NCI-H524 (cell line): ENCODE measurements around the gene AZI2.

Experiments
- DNase-seq, 2 experiments: peaks; one replicate each; lab custom pipeline; 2025; lab: John Stamatoyannopoulos, UW

Gene AZI2

DNA sequence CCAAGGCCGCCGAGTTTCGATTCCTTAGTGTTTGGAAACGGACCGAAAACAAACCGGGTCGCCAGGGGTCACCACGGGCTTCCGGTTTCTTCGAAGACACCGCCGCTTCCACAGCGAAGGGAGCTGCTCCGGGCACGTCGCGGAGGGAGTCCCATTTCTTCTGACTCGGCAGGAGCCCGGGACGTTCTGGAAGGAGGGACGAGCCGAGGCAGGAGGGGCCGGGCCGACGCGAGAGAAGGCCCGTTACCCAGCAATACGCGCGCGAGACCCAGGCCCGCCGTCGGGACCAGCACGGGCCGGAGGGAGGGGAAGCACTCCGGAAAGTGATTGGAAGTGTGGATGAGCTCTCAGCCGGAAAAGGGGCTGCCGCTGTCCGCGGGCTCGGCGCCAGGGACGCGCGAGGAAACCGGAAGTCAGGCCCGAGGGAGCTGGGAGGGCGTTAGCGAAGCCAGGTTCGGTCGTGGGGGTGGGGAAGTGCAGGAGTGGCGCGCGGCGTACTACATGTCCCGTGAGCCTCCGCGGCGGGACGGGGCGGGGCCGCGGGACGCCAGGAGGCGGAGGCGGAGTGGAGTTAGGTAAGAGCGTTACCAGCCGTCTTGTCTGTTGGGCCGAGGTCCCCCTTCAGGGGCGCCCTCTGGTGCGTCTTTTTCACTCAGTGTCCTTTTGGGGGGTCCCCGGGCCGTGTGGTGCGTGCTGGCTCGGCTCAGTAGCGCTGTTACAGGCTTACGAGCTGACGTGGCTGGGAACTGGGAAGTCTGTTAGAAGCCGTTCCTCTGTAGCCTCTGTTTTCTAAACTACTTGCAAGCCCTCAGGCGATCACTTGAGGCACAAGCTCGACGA lies at the start of gene AZI2, which contains the start of gene ZCWPW2:
AZI2 (minus strand) TSS at position 196 of the 840 bp plus-strand sequence. CDS start 8,207 bp downstream, outside the sequence.
ZCWPW2 (plus strand) TSS at position 93 of the 840 bp plus-strand sequence. CDS start 64,348 bp downstream, outside the sequence.
- peak; percentile 93 to 95 for DNase-seq

DNA sequence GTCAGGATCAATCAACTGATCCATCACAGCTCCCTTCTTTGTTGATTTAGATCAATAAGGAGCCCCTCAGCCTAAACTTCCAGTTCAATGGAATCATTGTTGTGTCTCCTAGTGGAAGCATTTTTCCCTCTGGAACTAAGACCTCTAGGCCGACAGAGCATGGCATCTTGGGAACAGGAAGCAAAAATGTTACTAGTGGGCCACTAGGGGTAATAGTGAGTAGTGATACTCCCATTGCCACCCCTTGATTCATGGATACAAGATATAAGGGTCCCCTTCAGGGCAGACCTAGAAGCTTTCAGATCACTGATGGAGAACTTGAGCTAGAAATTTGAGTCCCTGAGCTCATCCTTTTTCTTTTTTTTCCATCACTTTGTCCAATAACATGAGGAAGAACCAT lies 40.4 kb upstream of the AZI2 start:
- DNase-seq = no peak

- DNase-seq = no peak
Observed at GRCh38 chr3:28386049-28386448, 37.4 kb upstream of the AZI2 start.

- DNase-seq = no peak
Observed at GRCh38 chr3:28376424-28376823, 27.8 kb upstream of the AZI2 start.

GRCh38 chr3:28349469-28350000 lies 911 bp upstream of the AZI2 start:
- no peak for DNase-seq

GRCh38 chr3:28348265-28348628 lies 377 bp downstream of the AZI2 start:
- no peak for DNase-seq

DNA sequence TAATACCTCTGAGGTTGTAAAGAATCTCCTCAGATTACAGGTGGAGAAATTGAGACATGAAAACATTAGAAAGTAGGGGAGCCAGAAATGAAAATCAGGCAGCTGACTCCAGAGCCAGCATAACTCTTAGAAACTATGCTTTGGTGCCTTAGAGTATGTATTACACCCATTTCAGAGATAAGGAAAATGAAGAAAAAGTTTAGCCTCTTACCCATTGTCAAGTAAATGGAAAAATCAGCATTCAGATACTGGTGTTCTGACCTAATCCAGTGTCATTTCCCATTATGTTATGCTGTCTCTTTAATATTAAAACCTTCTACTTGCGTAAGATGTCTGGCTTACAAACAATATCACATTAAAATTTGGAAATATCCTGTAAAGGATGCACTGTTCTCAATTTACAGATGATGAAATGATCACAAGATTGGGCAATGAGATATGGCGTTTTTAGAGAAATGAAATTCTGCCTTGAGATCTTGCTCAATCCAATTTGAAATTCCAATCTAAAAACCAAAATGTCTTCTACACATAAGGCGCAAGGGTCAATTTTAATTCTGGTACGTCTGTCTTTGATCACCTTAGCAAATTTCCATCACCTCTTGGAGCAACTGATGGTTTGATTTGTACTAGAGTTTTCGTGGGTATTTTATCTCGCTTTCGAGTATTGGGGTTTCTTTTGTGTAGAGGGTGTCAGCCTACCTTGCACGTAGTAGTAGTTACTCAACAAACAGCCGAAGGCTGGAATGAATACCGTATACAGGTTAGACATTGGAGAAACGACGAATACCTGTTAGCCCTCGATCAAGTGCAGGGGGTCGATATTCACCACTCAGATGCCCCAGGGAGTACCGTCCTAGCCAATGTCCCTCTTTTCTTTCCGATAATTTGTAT lies 1.0 kb downstream of the AZI2 start:
- DNase-seq = peak in 1 of 2 experiments; percentile 22

DNA sequence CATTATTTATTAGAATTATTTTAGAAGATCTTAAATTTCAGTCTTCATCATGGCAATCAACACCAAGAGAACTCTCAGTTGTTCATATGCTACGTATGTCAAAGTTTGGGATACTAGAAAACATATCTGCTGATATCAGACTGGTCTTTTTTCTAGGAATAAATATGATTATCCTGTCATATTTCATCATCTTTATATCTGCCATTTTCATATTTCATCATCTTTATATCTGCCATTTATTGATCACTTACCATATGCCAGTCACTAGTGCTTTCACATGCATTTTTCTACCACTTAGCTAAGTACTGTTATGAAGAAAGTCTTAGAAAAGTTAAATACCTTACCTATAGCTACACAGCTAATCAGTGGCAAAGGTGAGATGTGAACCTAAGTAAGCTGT lies 2.9 kb downstream of the AZI2 start:
- DNase-seq = no peak

GRCh38 chr3:28343144-28343543 lies 5.5 kb downstream of the AZI2 start:
- DNase-seq = no peak

GRCh38 chr3:28337230-28337629 lies 11.4 kb downstream of the AZI2 start:
- no peak for DNase-seq

DNA sequence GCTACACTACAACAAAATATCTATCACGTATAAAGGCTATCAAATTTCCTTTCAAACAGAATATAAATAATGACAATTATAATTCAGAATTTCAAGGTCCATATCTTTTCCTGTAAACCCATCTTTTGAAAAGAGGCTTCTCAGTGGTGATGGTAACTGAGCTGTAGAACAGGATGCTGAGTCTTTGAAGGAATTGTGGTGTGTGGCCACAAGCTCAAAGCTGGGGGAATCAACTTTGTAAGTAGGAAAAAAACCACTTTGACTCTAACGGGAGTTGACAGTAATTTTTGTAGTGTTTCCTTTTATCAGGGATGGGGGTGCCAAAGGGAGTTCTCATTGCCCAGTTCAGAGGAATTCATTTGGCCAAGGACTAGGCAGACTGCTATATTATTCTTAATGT lies 13.4 kb downstream of the AZI2 start:
- no peak for DNase-seq

- no peak for DNase-seq
Observed at GRCh38 chr3:28334552-28334951, 14.1 kb downstream of the AZI2 start.

DNA sequence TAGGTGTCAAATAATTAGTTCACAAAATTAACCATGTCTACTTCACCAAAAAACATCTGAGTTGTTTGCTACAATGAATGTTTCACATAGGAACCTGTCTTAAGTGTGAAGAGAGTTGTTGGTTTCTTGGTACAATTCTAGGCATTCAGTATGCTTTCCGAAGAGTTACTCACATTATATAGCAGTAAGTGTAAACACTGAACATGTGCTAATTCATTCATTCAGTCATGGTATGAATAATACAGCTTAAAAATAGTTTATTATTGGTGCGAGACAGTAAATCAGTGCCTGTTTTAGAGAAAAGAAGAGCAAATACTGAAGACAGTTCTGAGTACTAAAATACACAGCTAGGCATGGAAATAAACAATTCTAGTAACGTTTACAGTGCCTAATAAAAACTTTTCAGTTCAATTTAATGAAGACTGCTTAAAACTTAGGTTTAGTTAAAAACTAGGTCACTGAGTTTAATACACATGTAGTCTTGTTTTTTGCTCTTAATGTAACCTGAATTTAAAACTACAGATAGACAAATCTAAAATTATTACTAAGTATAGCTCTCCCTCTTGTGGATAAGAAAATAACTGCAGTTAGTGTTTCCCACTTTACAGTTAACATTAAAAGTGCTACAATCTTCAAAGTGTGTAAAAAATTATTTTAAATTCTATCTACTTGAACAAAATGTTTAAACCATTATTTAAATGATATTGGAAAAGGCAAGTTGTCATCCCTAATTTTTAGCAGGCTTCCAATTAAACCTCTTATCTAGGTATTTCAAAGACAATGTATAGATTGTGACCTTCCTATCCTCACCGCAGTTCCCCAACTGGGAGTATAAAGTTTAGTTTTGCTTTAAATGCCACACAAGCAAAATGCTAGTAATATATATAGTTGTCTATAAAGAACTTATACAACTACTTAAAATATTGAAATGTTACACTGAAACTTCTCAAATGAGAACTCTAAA lies 20.2 kb downstream of the AZI2 start:
- peak in 1 of 2 experiments; percentile 12 for DNase-seq

- no peak for DNase-seq
Observed at GRCh38 chr3:28326458-28326926, 22.1 kb downstream of the AZI2 start.

GRCh38 chr3:28322464-28322863 lies 26.2 kb downstream of the AZI2 start:
- DNase-seq = no peak

DNA sequence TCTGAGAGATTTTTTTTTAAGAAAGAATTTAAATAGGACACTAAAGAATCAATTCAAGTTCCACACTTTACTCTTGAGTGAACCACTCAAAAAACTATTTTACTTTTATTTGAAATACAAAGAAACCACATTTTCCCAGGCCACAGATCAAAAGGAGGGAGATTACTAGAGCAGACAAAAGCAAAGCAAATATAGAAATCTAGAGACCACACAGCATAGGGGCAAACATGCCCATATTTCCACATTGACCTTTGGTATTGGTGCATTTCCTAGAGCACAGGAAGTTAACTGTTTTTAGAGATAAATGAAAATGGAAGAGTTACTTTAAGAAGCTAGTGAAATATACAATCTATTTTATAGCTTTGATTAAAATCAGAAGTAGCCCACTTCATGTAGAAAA lies 27.6 kb downstream of the AZI2 start:
- no peak for DNase-seq

- peak; percentile 5 to 56 for DNase-seq
Observed at GRCh38 chr3:28317438-28318022, 31.1 kb downstream of the AZI2 start.

DNA sequence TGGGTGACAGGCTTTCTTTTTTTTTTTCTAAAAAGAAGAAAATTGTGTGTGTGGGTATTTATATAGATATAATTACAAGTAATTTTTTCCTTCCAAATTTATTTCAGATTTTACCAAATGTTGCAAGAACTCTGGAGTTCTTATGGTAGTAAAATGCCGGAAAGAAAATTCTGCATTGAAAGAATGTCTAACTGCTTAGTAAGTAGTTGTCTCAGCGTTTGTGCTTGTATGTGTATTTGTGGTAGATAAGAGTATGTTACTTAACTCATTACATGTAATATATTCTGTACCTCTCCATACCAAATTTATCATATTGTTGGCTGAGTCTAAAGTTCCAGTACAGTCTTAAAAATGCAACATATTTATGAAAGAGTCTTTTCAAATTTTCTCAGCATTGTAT lies 32.4 kb downstream of the AZI2 start:
- DNase-seq = no peak

- no peak for DNase-seq
Observed at GRCh38 chr3:28315711-28316110, 32.9 kb downstream of the AZI2 start.

DNA sequence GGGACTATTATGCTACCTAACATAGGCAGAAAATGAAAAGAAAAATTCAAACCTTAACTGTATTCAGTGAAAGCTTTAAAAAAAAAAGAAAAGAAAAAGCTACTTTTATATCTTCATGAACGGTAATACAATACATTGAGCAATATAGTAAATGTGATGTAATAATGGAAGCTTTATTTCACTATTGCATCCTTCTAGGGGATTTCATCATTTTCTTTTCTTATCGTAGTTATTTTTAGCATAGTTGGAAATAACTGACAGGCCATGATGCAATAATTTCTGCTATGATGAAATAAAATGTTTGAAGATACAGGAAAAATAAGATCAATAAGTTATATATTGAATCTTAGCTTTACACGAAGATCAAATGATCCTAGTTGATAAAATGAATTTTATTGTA lies 40.4 kb downstream of the AZI2 start:
- no peak for DNase-seq

GRCh38 chr3:28301688-28302087 lies 46.9 kb downstream of the AZI2 start:
- DNase-seq = no peak
